Calu3 (cell line): ENCODE measurements around the gene BTBD7. TPM values are rescaled to one million over a fixed set of nuclear protein-coding genes. Genes with fewer than 3 reads are reported as not detected.

Experiments
- BruUV-seq: library from RNA; stranded (reverse); fragments of 400-500 nt; replicated peaks from 2 replicates; lab custom pipeline; 2021; lab: Mats Ljungman, UMichigan
- CTCF ChIA-PET: fragments of 300-600 bp; sonication (Branson Sonifier 250); formaldehyde crosslinking; loops from one replicate; lab custom pipeline; 2022; ENCODE audit warnings: antibody characterized with exemption; lab: Charles Lee
- DNase-seq: peaks from one replicate; pipeline ENCODE4 v3.0.0; 2022
- H3K27ac Mint-ChIP-seq: one replicate; pipeline ENCODE4 v1.8.0; 2022; ENCODE audit warnings: mixed read lengths; ENCODE audit not compliant: unreplicated experiment
- H3K27me3 Mint-ChIP-seq: one replicate; pipeline ENCODE4 v1.8.0; 2022; ENCODE audit warnings: mixed read lengths; ENCODE audit not compliant: unreplicated experiment
- H3K36me3 Mint-ChIP-seq: one replicate; pipeline ENCODE4 v1.8.0; 2022; ENCODE audit warnings: mild to moderate bottlenecking, moderate library complexity, mixed read lengths; ENCODE audit not compliant: insufficient read depth, unreplicated experiment
- H3K4me1 Mint-ChIP-seq: one replicate; pipeline ENCODE4 v1.8.0; 2022; ENCODE audit warnings: mild to moderate bottlenecking, low read depth, mixed read lengths; ENCODE audit not compliant: unreplicated experiment
- H3K4me3 Mint-ChIP-seq: one replicate; pipeline ENCODE4 v1.8.0; 2022; ENCODE audit warnings: mild to moderate bottlenecking, low read depth, moderate library complexity, mixed read lengths; ENCODE audit not compliant: unreplicated experiment
- H3K9me3 Mint-ChIP-seq: one replicate; pipeline ENCODE4 v1.8.0; 2022; ENCODE audit warnings: low read depth, mixed read lengths; ENCODE audit not compliant: unreplicated experiment
- intact Hi-C: fragments of 100-400 bp; cut with micrococcal nuclease; formaldehyde crosslinking; loops from one replicate; pipeline ENCODE4 v1.10.0; 2022; ENCODE audit not compliant: unreplicated experiment
- total RNA-seq: library from RNA; stranded (reverse); gene quantifications from 2 replicates; pipeline ENCODE4 v1.2.3, GENCODE V29; 2022
- TF ChIP-seq, protein P1 (sequence below): fragments of 200-600 bp; IDR thresholded peaks from one replicate; pipeline ENCODE4 v1.8.0; 2022; ENCODE audit warnings: antibody characterized with exemption; ENCODE audit not compliant: unreplicated experiment

Gene BTBD7
- total RNA-seq, 1 experiment from 2014 or later: 42.0 TPM

DNA sequence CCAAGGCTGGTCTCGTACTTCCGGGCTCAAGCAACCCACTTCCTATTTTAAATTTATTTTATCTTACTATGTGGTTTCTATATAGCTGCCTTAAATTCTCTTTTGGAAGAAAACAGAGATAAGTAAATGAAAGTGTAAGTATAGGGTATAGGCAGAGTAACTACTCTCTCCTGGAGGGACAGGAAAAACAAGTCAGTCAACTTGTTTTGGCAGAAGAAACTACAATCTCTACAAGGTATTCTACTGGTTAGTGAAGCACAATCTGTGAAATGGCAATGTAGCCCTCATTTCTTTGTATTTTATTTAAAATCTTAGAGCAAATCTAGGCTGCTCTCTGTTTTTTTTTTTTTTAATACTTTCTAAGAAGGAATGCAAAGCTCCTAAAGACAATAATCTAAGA lies 70.4 kb downstream of the BTBD7 start:
- no peaks in the 10 kb centered on the region for H3K27me3 Mint-ChIP-seq
- peaks cover 27% of the 10 kb centered on the region for H3K4me1 Mint-ChIP-seq
- peak; percentile 34 for DNase-seq
- BruUV-seq: no TSS peak
- no peaks in the 10 kb centered on the region for H3K9me3 Mint-ChIP-seq
- intact Hi-C loops: no loop called here
- no peak overlapping the region for H3K27ac Mint-ChIP-seq
- H3K4me3 Mint-ChIP-seq: no peak overlapping the region
- CTCF ChIA-PET: interaction anchor here (0.6 kb wide), 1 partner anchor 273 kb away, joined by 4 read pairs; no protein-coding TSS in a partner anchor
- H3K36me3 Mint-ChIP-seq: peaks cover 30% of the 10 kb centered on the region
- TF ChIP-seq, protein P1, sequence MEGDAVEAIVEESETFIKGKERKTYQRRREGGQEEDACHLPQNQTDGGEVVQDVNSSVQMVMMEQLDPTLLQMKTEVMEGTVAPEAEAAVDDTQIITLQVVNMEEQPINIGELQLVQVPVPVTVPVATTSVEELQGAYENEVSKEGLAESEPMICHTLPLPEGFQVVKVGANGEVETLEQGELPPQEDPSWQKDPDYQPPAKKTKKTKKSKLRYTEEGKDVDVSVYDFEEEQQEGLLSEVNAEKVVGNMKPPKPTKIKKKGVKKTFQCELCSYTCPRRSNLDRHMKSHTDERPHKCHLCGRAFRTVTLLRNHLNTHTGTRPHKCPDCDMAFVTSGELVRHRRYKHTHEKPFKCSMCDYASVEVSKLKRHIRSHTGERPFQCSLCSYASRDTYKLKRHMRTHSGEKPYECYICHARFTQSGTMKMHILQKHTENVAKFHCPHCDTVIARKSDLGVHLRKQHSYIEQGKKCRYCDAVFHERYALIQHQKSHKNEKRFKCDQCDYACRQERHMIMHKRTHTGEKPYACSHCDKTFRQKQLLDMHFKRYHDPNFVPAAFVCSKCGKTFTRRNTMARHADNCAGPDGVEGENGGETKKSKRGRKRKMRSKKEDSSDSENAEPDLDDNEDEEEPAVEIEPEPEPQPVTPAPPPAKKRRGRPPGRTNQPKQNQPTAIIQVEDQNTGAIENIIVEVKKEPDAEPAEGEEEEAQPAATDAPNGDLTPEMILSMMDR: no peak

DNA sequence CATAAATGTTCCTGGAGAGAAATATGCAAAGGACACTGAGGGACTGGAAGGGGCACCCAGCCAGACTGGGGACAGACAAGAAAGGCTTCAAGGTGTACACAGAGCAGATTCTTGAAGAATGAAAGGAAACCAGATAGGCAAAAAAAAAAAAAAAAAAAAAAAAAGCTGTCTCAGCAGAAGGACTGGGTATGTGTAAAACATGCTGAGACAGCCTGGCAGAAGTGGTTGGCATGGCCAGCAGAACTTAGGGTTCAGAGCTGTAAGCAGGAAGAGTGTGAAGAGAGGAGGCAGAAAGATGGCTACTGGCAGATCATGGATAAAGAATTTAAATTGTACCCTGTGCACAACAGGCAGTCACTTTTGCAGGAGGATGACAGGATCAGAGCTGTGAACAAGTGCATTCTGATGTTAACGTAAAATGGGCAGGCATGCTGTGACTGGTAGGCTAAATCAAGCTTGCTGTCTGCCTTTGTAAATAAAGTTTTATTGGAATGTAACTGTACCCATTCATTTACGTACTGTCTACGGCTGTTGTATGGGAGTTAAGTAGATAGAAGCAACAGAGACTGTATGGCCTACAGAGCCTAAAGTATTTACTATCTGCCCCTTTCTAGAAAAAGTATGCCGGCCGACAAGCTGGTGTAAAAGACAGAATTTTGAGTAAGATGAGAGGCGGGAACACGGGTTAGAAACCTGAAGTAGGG lies 83.6 kb downstream of the BTBD7 start:
- no peak for DNase-seq
- Mint-ChIP-seq H3K9me3 (no peaks in the 10 kb centered on the region), H3K27me3 (no peaks in the 10 kb centered on the region), H3K4me1 (no peaks in the 10 kb centered on the region), H3K4me3 (no peak overlapping the region), H3K27ac (no peak overlapping the region), H3K36me3 (peaks cover 23% of the 10 kb centered on the region)
- TF ChIP-seq, protein P1: no peak
- BruUV-seq: no TSS peak
- intact Hi-C loops: no loop called here
- CTCF ChIA-PET: interaction anchor here (0.6 kb wide), 1 partner anchor 1138 kb away, joined by 5 read pairs; no protein-coding TSS in a partner anchor

DNA sequence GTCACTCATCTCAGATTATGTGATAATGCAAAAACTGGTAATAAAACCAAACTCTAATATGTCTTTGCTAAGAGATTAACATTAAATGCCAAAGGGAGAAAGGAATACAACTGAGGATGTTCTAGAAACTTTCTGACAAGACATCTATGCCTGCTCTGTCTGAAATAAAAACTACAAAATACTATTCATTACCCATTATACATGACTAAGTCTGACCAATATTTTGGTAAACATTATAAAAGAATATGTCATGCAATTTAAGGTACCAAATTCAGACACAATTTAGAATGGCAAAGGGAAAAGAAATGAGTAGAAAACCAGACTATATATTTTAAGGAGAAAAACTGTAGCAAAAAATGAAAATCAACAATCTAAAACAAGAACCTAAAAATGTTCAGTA lies 86.3 kb downstream of the BTBD7 start:
- TF ChIP-seq, protein P1: no peak
- Mint-ChIP-seq H3K27ac (no peak overlapping the region), H3K27me3 (no peaks in the 10 kb centered on the region), H3K9me3 (no peaks in the 10 kb centered on the region), H3K4me3 (no peak overlapping the region), H3K36me3 (peaks cover 26% of the 10 kb centered on the region), H3K4me1 (no peaks in the 10 kb centered on the region)
- intact Hi-C loops: no loop called here
- CTCF ChIA-PET: no interaction called here
- DNase-seq: no peak
- no TSS peak for BruUV-seq

DNA sequence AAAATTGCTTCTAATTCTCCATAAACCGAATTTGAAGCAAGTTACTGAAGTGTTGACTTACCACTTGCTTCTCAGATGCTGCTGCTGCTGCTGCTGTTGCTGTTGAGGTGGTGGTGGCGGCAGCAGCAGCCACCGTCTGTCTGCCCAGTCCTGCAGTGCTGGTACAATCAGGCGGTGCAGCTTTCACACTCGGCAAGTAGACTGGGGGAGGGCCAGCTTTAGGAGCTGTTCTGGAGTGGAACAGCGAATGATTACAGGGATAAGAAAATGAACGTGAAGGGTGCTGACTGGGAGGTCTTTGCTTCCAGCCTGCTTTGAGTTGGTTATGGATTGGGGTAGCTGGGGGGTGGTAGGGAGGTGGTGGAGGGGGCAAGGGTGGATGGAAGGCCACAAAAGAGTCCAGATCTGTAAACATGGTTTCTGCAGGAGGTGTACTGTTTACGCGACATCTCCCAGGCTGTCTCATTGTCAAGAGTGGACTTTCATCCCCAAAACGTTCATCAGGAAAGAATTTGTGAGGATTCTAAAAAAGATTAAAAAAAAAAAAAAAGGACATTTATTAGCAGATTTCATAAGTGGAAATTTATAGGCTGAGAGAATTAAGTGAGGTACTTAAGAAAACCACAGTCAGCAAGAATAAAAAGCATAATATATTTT lies 86.9 kb downstream of the BTBD7 start:
- no peak for DNase-seq
- TF ChIP-seq, protein P1: no peak
- Mint-ChIP-seq H3K4me3 (no peak overlapping the region), H3K9me3 (no peaks in the 10 kb centered on the region), H3K27ac (no peak overlapping the region), H3K27me3 (no peaks in the 10 kb centered on the region), H3K36me3 (peaks cover 26% of the 10 kb centered on the region), H3K4me1 (no peaks in the 10 kb centered on the region)
- CTCF ChIA-PET: no interaction called here
- intact Hi-C loops: no loop called here
- no TSS peak for BruUV-seq
